Endothelial cell of umbilical vein (primary cell): ENCODE measurements around the gene OR5AU1. TPM values are rescaled to one million over a fixed set of nuclear protein-coding genes. Genes with fewer than 3 reads are reported as not detected.

ENCODE experiments used
- BruUV-seq: library from RNA; stranded (reverse); fragments of 400-500 nt; replicated peaks from 2 replicates; lab custom pipeline; 2021; lab: Mats Ljungman, UMichigan
- CTCF ChIA-PET: fragments of 300-600, 350-600 bp; sonication (Branson Sonifier 250); formaldehyde crosslinking; loops from one replicate; lab custom pipeline; 2021; ENCODE audit warnings: antibody characterized with exemption, inconsistent platforms; lab: Charles Lee
- POLR2A ChIA-PET: fragments of 300-600, 350-600 bp; sonication (Branson Sonifier 250); formaldehyde crosslinking; loops from one replicate; lab custom pipeline; 2021; ENCODE audit warnings: antibody characterized with exemption, inconsistent platforms; lab: Charles Lee
- DNase-seq: peaks from one replicate; pipeline ENCODE4 v3.0.0-alpha.2; 2011; ENCODE audit warnings: low read depth, low spot score
- FAIRE-seq: peaks from 2 replicates; lab custom pipeline; 2011; peaks lifted over from hg19 to GRCh38; lab: Jason Lieb, UNC
- H2AFZ ChIP-seq: 2 replicates; pipeline ENCODE4 v1.6.0; 2012; ENCODE audit warnings: low read depth, low read length, control low read depth, inconsistent platforms
- H3K27ac ChIP-seq: 2 replicates; pipeline ENCODE4 v1.5.1; 2011; ENCODE audit warnings: low read depth, mild to moderate bottlenecking, control low read depth, low read length, moderate library complexity; ENCODE audit not compliant: insufficient read depth
- H3K27me3 ChIP-seq, 2 experiments: 2 replicates each; pipeline versions ENCODE4 v1.6.0 to v1.6.1; 2011; ENCODE audit warnings: low read length in 2 of 2, mixed read lengths in 1 of 2; ENCODE audit not compliant: control insufficient read depth in 2 of 2, insufficient read depth in 2 of 2
- H3K36me3 ChIP-seq, 2 experiments: 2 replicates in 1 of 2; 3 replicates in 1 of 2; pipeline ENCODE4 v1.5.1; 2011; ENCODE audit warnings: low read length in 2 of 2, mild to moderate bottlenecking in 1 of 2, moderate library complexity in 1 of 2; ENCODE audit not compliant: control insufficient read depth in 2 of 2, insufficient read depth in 2 of 2; ENCODE audit errors: extremely low read depth in 1 of 2
- H3K4me1 ChIP-seq: 3 replicates; pipeline ENCODE4 v1.5.1; 2011; ENCODE audit warnings: mild to moderate bottlenecking, low read length; ENCODE audit not compliant: control insufficient read depth, insufficient read depth; ENCODE audit errors: extremely low read depth
- H3K4me2 ChIP-seq: 2 replicates; pipeline ENCODE4 v1.6.1; 2011; ENCODE audit warnings: low read length, control low read depth, mixed read lengths; ENCODE audit not compliant: insufficient read depth
- H3K4me3 ChIP-seq, 3 experiments: fragments of 200-600 bp in 1 of 3; sonication (generic), shearing (Covaris generic) in 1 of 3; replicated peaks in 1 of 3; 2 replicates each; pipeline ENCODE4 v1.5.1; 2011 to 2016; ENCODE audit warnings: control low read depth in 3 of 3, low read length in 3 of 3, mild to moderate bottlenecking in 2 of 3, inconsistent platforms in 1 of 3, low read depth in 1 of 3, moderate library complexity in 1 of 3; ENCODE audit not compliant: insufficient read depth in 1 of 3
- H3K79me2 ChIP-seq: 2 replicates; pipeline ENCODE4 v1.6.0; 2012; ENCODE audit warnings: low read length, inconsistent platforms; ENCODE audit not compliant: control insufficient read depth, insufficient read depth
- H3K9ac ChIP-seq: replicated peaks from 2 replicates; pipeline ENCODE3; 2011; ENCODE audit warnings: low read length, control low read depth; ENCODE audit not compliant: insufficient read depth; ENCODE audit errors: extremely low read depth
- H3K9me1 ChIP-seq: replicated peaks from 3 replicates; pipeline ENCODE4 v1.6.0; 2011; ENCODE audit warnings: mild to moderate bottlenecking, low read length; ENCODE audit not compliant: control insufficient read depth, insufficient read depth; ENCODE audit errors: extremely low read depth
- H3K9me3 ChIP-seq: replicated peaks from 2 replicates; pipeline ENCODE4 v1.5.1; 2012; ENCODE audit warnings: low read length, inconsistent platforms; ENCODE audit not compliant: control insufficient read depth, insufficient read depth
- H4K20me1 ChIP-seq: replicated peaks from 2 replicates; pipeline ENCODE3; 2011; ENCODE audit warnings: mild to moderate bottlenecking, low read length; ENCODE audit not compliant: control insufficient read depth, insufficient read depth; ENCODE audit errors: extremely low read depth
- CTCF ChIP-seq, 2 donors: IDR thresholded peaks; 1 replicate in 1 of 2; 2 replicates in 1 of 2; pipeline ENCODE4 v1.5.1; 2011; ENCODE audit warnings: low read length in 2 of 2, mild to moderate bottlenecking in 2 of 2, moderate library complexity in 2 of 2, control low read depth in 1 of 2, inconsistent platforms in 1 of 2, low read depth in 1 of 2; ENCODE audit not compliant: insufficient read depth in 1 of 2; ENCODE audit errors: extremely low read depth in 1 of 2
- EZH2 ChIP-seq: IDR thresholded peaks from 2 replicates; pipeline ENCODE4 v1.6.1; 2012; ENCODE audit warnings: borderline replicate concordance, low read depth, mild to moderate bottlenecking, moderate library complexity, low read length, inconsistent platforms; ENCODE audit not compliant: severe bottlenecking
- FOS ChIP-seq: IDR thresholded peaks from 2 replicates; pipeline ENCODE4 v1.6.1; 2011; ENCODE audit warnings: mild to moderate bottlenecking, low read length, moderate library complexity, borderline replicate concordance; ENCODE audit not compliant: insufficient read depth
- JUN ChIP-seq: IDR thresholded peaks from 2 replicates; pipeline ENCODE4 v1.6.1; 2011; ENCODE audit warnings: borderline replicate concordance, low read depth; ENCODE audit not compliant: insufficient read length, insufficient read depth
- MYC ChIP-seq: IDR thresholded peaks from one replicate; pipeline ENCODE4 v1.6.1; 2011; ENCODE audit warnings: mild to moderate bottlenecking, low read depth, low read length
- POLR2AphosphoS5 ChIP-seq: IDR thresholded peaks from 2 replicates; pipeline ENCODE4 v1.6.1; 2012; ENCODE audit warnings: low read depth, mild to moderate bottlenecking, control low read depth, low read length, moderate library complexity; ENCODE audit not compliant: insufficient read depth
- dilution Hi-C: fragments of 300-500 bp; cut with MboI; formaldehyde crosslinking; loops from one replicate; pipeline ENCODE4 v1.15.0; 2019; ENCODE audit warnings: low sequenced_read_pairs; ENCODE audit not compliant: extremely low pct_ligation_motif_present
- intact Hi-C: fragments of 100-400 bp; cut with micrococcal nuclease; formaldehyde crosslinking; loops from one replicate; pipeline ENCODE4 v1.10.0; 2022
- polyA plus RNA-seq, 4 experiments: library from polyadenylated mRNA; depleted of rRNA in 3 of 4; stranded (reverse) in 3 of 4; unstranded in 1 of 4; fragments of >200 nt; gene quantifications; 2 replicates each; pipeline versions ENCODE4 v1.2.1 to v1.2.3, GENCODE V29; 2011 to 2012; ENCODE audit warnings: missing spikeins in 1 of 4
- total RNA-seq: library from RNA; stranded (reverse); gene quantifications from 2 replicates; pipeline ENCODE4 v1.2.3, GENCODE V29; 2021

The OR5AU1 gene
- total and polyA plus RNA-seq, 2 donors (not counting 3 experiments of a cell fraction or from before 2014, with no cell fraction given) = not detected

- no peak overlapping the region for H3K9ac ChIP-seq
- no peak overlapping the region for H3K4me3 ChIP-seq
- DNase-seq (no peak), FAIRE-seq (no peak)
- H3K36me3 ChIP-seq = peaks cover 24 to 44% of the 10 kb centered on the region in 2 experiments
- no peaks in the 10 kb centered on the region for H3K4me1 ChIP-seq
- H3K27me3 ChIP-seq = no peaks in the 10 kb centered on the region
- peaks cover 2% of the 10 kb centered on the region for H4K20me1 ChIP-seq
- H3K4me2 ChIP-seq = no peak overlapping the region
- H3K79me2 ChIP-seq = peaks cover 3% of the 10 kb centered on the region
- H3K27ac ChIP-seq = no peak overlapping the region
- no peaks in the 10 kb centered on the region for H3K9me1 ChIP-seq
- dilution Hi-C loops (no loop called here), intact Hi-C loops (no loop called here)
- BruUV-seq = no TSS peak
- H2AFZ ChIP-seq = no peak overlapping the region
- H3K9me3 ChIP-seq = no peaks in the 10 kb centered on the region
- CTCF ChIA-PET = no interaction called here
- no peak for TF ChIP-seq CTCF (IDR thresholded peaks at IDR 0.05; ENCODE audit: extremely low read depth in 1 of 2, insufficient read depth in 1 of 2, low read depth in 1 of 2, low read length in 2 of 2)
- TF ChIP-seq FOS = no peak
- TF ChIP-seq MYC = no peak
- no peak for TF ChIP-seq EZH2
- TF ChIP-seq JUN = no peak
- TF ChIP-seq POLR2AphosphoS5 = no peak
- POLR2A ChIA-PET = no interaction called here
Observed at GRCh38 chr14:21205026-21205677, 49.3 kb upstream of the OR5AU1 start.
